Measurements from ENCODE around the gene PALLD.

GRCh38 chr4:168734703-168735678 lies 238.1 kb downstream of the PALLD start:
- TF ChIP-seq CTCF (IDR thresholded peaks at IDR 0.05) (no peak), POLR2A (IDR thresholded peaks at IDR 0.05) (no peak)
